ENCODE data around the gene SAP30.
A peak's percentile ranks its signal among the peaks of the same experiment; 100 is the strongest.

Gene SAP30

GRCh38 chr4:173411106-173411693 lies 40.4 kb downstream of the SAP30 start:
- H4K20me1 ChIP-seq = no peaks in the 10 kb centered on the region
- H3K9me3 ChIP-seq = no peaks in the 10 kb centered on the region
- peaks cover 61% of the 10 kb centered on the region for H3K36me3 ChIP-seq
- TF ChIP-seq Cebpa-rat (IDR thresholded peaks at IDR 0.05) = no peak
- no peak overlapping the region for H3K4me3 ChIP-seq
- no peak overlapping the region for H3K9ac ChIP-seq
- H3K27me3 ChIP-seq = no peaks in the 10 kb centered on the region
- no peak overlapping the region for H3K4me2 ChIP-seq
- H3K4me1 ChIP-seq = peaks cover 25% of the 10 kb centered on the region
- H3K27ac ChIP-seq = no peak overlapping the region

DNA sequence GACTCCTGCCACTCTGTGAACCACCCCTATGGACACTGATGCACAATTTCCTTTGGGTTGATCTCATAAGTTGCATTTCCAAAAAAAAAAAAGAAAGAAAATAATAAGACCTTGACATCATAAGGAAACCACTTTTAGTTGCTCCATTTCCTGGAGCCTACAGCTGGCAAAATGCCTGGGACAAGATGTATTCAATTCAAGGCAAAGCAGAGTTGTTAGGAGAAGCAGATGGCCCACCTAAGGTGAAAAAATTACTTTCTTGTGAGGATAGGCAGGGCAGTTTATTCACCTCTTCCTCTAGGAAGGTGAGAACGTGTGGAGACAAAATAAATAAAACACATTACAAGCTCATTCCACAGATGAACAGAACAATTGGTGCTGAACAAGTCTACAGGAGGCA lies 42.3 kb downstream of the SAP30 start:
- peak overlapping the region; percentile 4; the same call in 1 of the 2 replicates for H3K4me2 ChIP-seq
- peaks cover 33% of the 10 kb centered on the region for H3K4me1 ChIP-seq
- TF ChIP-seq Cebpa-rat (IDR thresholded peaks at IDR 0.05) = no peak

GRCh38 chr4:173414456-173414855 lies 43.7 kb downstream of the SAP30 start:
- Histone ChIP-seq H3K4me1 (peaks cover 42% of the 10 kb centered on the region), H3K4me2 (no peak overlapping the region), H3K27me3 (no peaks in the 10 kb centered on the region), H4K20me1 (no peaks in the 10 kb centered on the region), H3K36me3 (peaks cover 53% of the 10 kb centered on the region), H3K9me3 (no peaks in the 10 kb centered on the region), H3K9ac (no peak overlapping the region), H3K4me3 (no peak overlapping the region), H3K27ac (no peak overlapping the region)
- TF ChIP-seq Cebpa-rat (IDR thresholded peaks at IDR 0.05) = no peak

More for the DNA sequence above, 42.3 kb downstream of the SAP30 start:
- Histone ChIP-seq H4K20me1 (no peaks in the 10 kb centered on the region), H3K9me3 (no peaks in the 10 kb centered on the region), H3K27ac (no peak overlapping the region), H3K27me3 (no peaks in the 10 kb centered on the region), H3K9ac (no peak overlapping the region), H3K4me3 (no peak overlapping the region), H3K36me3 (peaks cover 53% of the 10 kb centered on the region)

GRCh38 chr4:173415092-173415491 lies 44.3 kb downstream of the SAP30 start:
- no peaks in the 10 kb centered on the region for H3K9me3 ChIP-seq
- no peak for TF ChIP-seq Cebpa-rat (IDR thresholded peaks at IDR 0.05)
- no peak overlapping the region for H3K4me3 ChIP-seq
- H3K4me1 ChIP-seq = peaks cover 42% of the 10 kb centered on the region
- no peak overlapping the region for H3K4me2 ChIP-seq
- no peaks in the 10 kb centered on the region for H3K27me3 ChIP-seq
- peaks cover 51% of the 10 kb centered on the region for H3K36me3 ChIP-seq
- no peak overlapping the region for H3K9ac ChIP-seq
- no peak overlapping the region for H3K27ac ChIP-seq
- no peaks in the 10 kb centered on the region for H4K20me1 ChIP-seq

DNA sequence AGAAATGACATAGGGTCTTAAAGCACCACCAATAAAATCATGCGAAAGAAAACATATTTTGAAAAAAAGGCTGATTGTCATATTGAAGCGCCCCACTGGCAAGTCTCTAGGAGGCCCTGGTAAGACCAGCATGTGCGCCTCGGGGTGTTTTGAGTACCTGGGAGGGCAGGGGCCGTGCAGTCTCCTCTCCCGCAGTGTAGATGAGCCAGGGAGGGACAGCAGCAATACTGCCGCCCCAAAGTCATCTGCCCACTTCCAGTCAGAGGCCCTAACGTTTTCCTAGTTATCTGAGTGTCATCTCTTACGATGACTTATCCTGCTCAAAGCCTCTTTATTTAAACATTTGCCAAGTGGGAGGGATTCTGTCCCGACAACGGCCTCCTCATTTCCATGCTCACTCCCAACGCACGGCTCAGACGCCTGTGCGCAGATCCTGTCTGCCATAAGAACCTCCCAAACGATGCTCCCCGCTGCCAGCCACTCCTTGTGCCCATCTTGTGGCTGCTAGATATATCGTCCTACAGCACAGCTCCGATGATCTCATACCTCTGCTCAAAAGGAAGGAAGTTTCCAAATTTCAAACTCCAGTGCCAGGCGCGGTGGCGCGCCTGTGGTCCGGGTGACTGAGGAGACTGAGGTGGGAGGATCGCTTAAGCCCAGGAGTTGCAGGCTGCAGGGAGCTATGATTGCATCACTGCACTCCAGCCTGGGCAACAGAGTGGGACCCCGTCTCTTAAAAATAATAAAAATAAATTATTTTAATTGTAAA lies 45.3 kb downstream of the SAP30 start:
- no peak overlapping the region for H3K4me3 ChIP-seq
- H3K36me3 ChIP-seq = peaks cover 41% of the 10 kb centered on the region
- H3K9me3 ChIP-seq = no peaks in the 10 kb centered on the region
- peaks cover 49% of the 10 kb centered on the region for H3K4me1 ChIP-seq
- H3K27ac ChIP-seq = no peak overlapping the region
- H3K4me2 ChIP-seq = no peak overlapping the region
- no peaks in the 10 kb centered on the region for H4K20me1 ChIP-seq
- TF ChIP-seq Cebpa-rat (IDR thresholded peaks at IDR 0.05) = no peak
- H3K27me3 ChIP-seq = no peaks in the 10 kb centered on the region
- H3K9ac ChIP-seq = no peak overlapping the region

DNA sequence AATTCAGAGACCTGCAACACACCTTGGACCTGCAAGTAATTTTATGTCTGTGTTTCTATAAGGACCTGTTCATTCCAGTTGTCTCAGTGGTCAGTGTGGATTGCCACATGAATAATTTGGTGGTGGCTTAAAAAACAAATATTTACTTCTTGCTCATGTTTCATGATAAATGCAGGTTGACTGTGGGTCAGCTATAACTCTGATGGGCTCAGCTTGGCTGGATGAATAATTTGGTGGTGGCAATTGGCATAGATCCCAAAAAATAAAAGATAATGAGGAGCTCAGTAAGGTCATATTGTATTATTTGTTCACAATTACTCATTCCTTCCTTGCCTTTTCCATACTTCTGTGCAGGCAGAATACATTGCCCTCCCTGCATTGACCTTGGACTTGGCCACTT lies 47.1 kb downstream of the SAP30 start:
- Histone ChIP-seq H3K9me3 (no peaks in the 10 kb centered on the region), H3K9ac (no peak overlapping the region), H3K4me2 (no peak overlapping the region), H3K4me1 (peaks cover 39% of the 10 kb centered on the region), H3K27me3 (no peaks in the 10 kb centered on the region), H3K27ac (no peak overlapping the region), H3K36me3 (peaks cover 31% of the 10 kb centered on the region), H4K20me1 (no peaks in the 10 kb centered on the region), H3K4me3 (no peak overlapping the region)
- TF ChIP-seq Cebpa-rat (IDR thresholded peaks at IDR 0.05) = no peak

- H4K20me1 ChIP-seq = no peaks in the 10 kb centered on the region
- no peaks in the 10 kb centered on the region for H3K27me3 ChIP-seq
- no peak overlapping the region for H3K4me2 ChIP-seq
These were observed 47.9 kb downstream of the SAP30 start for GRCh38 chr4:173418639-173419038.

DNA sequence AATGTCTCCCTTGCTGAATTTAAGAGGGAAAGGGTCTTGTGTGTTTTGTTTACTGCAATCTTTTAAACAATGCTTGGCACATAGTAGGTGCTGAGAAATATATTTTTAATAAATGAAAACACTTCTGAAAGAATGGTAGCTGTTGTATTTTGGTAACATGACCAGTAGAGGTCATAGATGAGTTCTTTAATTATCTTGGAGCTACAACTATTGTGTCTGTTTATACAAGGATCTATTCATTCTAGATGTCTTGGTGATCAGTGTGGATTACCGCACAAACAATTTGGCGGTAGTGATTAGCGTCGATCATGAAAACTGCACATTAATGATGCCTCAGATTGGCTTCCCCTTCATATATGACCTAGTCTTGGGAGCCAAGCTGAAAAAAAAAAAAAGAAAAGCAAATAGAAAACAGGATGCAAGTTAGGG lies 49.6 kb downstream of the SAP30 start:
- H3K4me2 ChIP-seq = no peak overlapping the region
- H3K4me3 ChIP-seq = no peak overlapping the region
- peaks cover 26% of the 10 kb centered on the region; the same call in 1 of the 2 replicates for H3K36me3 ChIP-seq
- H4K20me1 ChIP-seq = no peaks in the 10 kb centered on the region
- H3K27ac ChIP-seq = no peak overlapping the region
- peaks cover 26% of the 10 kb centered on the region for H3K4me1 ChIP-seq
- no peak for TF ChIP-seq Cebpa-rat (IDR thresholded peaks at IDR 0.05)
- no peaks in the 10 kb centered on the region for H3K27me3 ChIP-seq
- no peaks in the 10 kb centered on the region for H3K9me3 ChIP-seq
- no peak overlapping the region for H3K9ac ChIP-seq

More at GRCh38 chr4:173418639-173419038, 47.9 kb downstream of the SAP30 start:
- H3K36me3 ChIP-seq = peaks cover 23% of the 10 kb centered on the region; the same call in 1 of the 2 replicates
- no peak overlapping the region for H3K27ac ChIP-seq
- H3K4me1 ChIP-seq = peaks cover 31% of the 10 kb centered on the region
- 0 out of 2 replicates have a peak overlapping the region, but pooled peaks have one; percentile 29 for H3K9ac ChIP-seq
- TF ChIP-seq Cebpa-rat (IDR thresholded peaks at IDR 0.05) = no peak
- H3K4me3 ChIP-seq = no peak overlapping the region
- no peaks in the 10 kb centered on the region for H3K9me3 ChIP-seq

- Histone ChIP-seq H3K4me1 (peaks cover 31% of the 10 kb centered on the region), H4K20me1 (no peaks in the 10 kb centered on the region), H3K27me3 (no peaks in the 10 kb centered on the region), H3K9me3 (no peaks in the 10 kb centered on the region), H3K36me3 (peaks cover 30% of the 10 kb centered on the region; the same call in 1 of the 2 replicates), H3K4me3 (no peak overlapping the region), H3K27ac (no peak overlapping the region), H3K4me2 (no peak overlapping the region), H3K9ac (no peak overlapping the region)
- no peak for TF ChIP-seq Cebpa-rat (IDR thresholded peaks at IDR 0.05)
These were observed 50.0 kb downstream of the SAP30 start for GRCh38 chr4:173420801-173421200.

Measured in BLaER1 (cell line).